GM23338 (cell line): ENCODE measurements around the gene TRAF2. TPM values are rescaled to one million over a fixed set of nuclear protein-coding genes. Genes with fewer than 3 reads are reported as not detected.

Source experiments
- ATAC-seq: fragments of 200-7000 bp; cut with Tn5 transposase; 3 replicates; pipeline ENCODE4 v1.9.1; 2020
- DNase-seq: peaks from one replicate; pipeline ENCODE4 v3.0.0-alpha.2; 2015; ENCODE audit warnings: low spot score
- H2AFZ ChIP-seq: fragments of 200-600 bp; sonication (generic); 2 replicates; pipeline ENCODE4 v1.8.0; 2016; ENCODE audit warnings: antibody characterized with exemption, mild to moderate bottlenecking, moderate library complexity
- H3F3A ChIP-seq: fragments of 200-600 bp; sonication (generic); replicated peaks from 2 replicates; pipeline ENCODE4 v1.8.0; 2017; ENCODE audit warnings: antibody characterized with exemption, mixed run types, low read depth
- H3K27ac ChIP-seq: fragments of 200-600 bp; sonication (generic); 2 replicates; pipeline ENCODE4 v1.6.1; 2016; ENCODE audit warnings: low read depth
- H3K27me3 ChIP-seq: fragments of 200-600 bp; sonication (generic); 2 replicates; pipeline ENCODE4 v1.8.0; 2016; ENCODE audit warnings: mild to moderate bottlenecking, mixed run types, moderate library complexity; ENCODE audit not compliant: insufficient read depth
- H3K36me3 ChIP-seq: fragments of 200-600 bp; sonication (generic); 2 replicates; pipeline ENCODE4 v1.8.0; 2016; ENCODE audit warnings: mild to moderate bottlenecking; ENCODE audit not compliant: insufficient read depth
- H3K4me1 ChIP-seq: fragments of 200-600 bp; sonication (generic); 2 replicates; pipeline ENCODE4 v1.8.0; 2016; ENCODE audit warnings: mild to moderate bottlenecking, moderate library complexity; ENCODE audit not compliant: insufficient read depth
- H3K4me2 ChIP-seq: fragments of 200-600 bp; sonication (generic); 2 replicates; pipeline ENCODE4 v1.7.1; 2017; ENCODE audit warnings: mixed run types
- H3K4me3 ChIP-seq: fragments of 200-600 bp; sonication (generic); 2 replicates; pipeline ENCODE4 v1.6.1; 2016; ENCODE audit warnings: mixed run types
- H3K79me2 ChIP-seq: fragments of 200-600 bp; sonication (generic); replicated peaks from 2 replicates; pipeline ENCODE4 v1.8.0; 2017; ENCODE audit warnings: mild to moderate bottlenecking; ENCODE audit not compliant: insufficient read depth
- H3K9me2 ChIP-seq: fragments of 200-600 bp; sonication (generic); 2 replicates; pipeline ENCODE4 v1.8.0; 2017; ENCODE audit not compliant: insufficient read depth
- H4K20me1 ChIP-seq: fragments of 200-600 bp; sonication (generic); replicated peaks from 2 replicates; pipeline ENCODE4 v1.8.0; 2017; ENCODE audit warnings: mild to moderate bottlenecking; ENCODE audit not compliant: insufficient read depth
- H3K27ac Mint-ChIP-seq: 2 replicates; pipeline ENCODE4 v1.8.0; 2020; ENCODE audit warnings: inconsistent platforms, mild to moderate bottlenecking, moderate library complexity, mixed read lengths
- H3K27me3 Mint-ChIP-seq: 3 replicates; pipeline ENCODE4 v1.8.0; 2022; ENCODE audit warnings: low read depth, mild to moderate bottlenecking, moderate library complexity, mixed read lengths, inconsistent platforms; ENCODE audit not compliant: insufficient read depth, poor library complexity
- H3K36me3 Mint-ChIP-seq: 3 replicates; pipeline ENCODE4 v1.8.0; 2021; ENCODE audit warnings: low read depth, mild to moderate bottlenecking, inconsistent platforms, moderate library complexity, mixed read lengths
- H3K4me1 Mint-ChIP-seq: 3 replicates; pipeline ENCODE4 v1.8.0; 2020; ENCODE audit warnings: mild to moderate bottlenecking, inconsistent platforms, mixed read lengths
- H3K4me3 Mint-ChIP-seq: 3 replicates; pipeline ENCODE4 v1.8.0; 2021; ENCODE audit warnings: moderate library complexity, mild to moderate bottlenecking, inconsistent platforms, mixed read lengths
- H3K9me3 Mint-ChIP-seq: 3 replicates; pipeline ENCODE4 v1.8.0; 2020; ENCODE audit warnings: moderate library complexity, mild to moderate bottlenecking, inconsistent platforms, mixed read lengths
- CREB1 ChIP-seq: fragments of 250-450 bp; sonication (Bioruptor Pico); IDR thresholded peaks from 2 replicates; pipeline ENCODE4 v1.5.0; 2020; ENCODE audit warnings: low read depth, mild to moderate bottlenecking, moderate library complexity
- POLR2AphosphoS5 ChIP-seq: IDR thresholded peaks from 2 replicates; pipeline ENCODE4 v1.6.1; 2016; ENCODE audit warnings: antibody characterized with exemption, low read depth
- STAT1 ChIP-seq: IDR thresholded peaks from one replicate; pipeline ENCODE4 v1.6.1; 2016; ENCODE audit warnings: antibody characterized with exemption; ENCODE audit not compliant: unreplicated experiment
- ZNF331 ChIP-seq: fragments of 250-450 bp; sonication (Bioruptor Pico); IDR thresholded peaks from 2 replicates; pipeline ENCODE4 v1.5.0; 2020; ENCODE audit warnings: low read depth, mild to moderate bottlenecking, moderate library complexity
- ZNF462 ChIP-seq: fragments of 250-450 bp; sonication (Bioruptor Pico); IDR thresholded peaks from 2 replicates; pipeline ENCODE4 v1.5.0; 2020; ENCODE audit warnings: mild to moderate bottlenecking, moderate library complexity
- polyA plus RNA-seq: library from polyadenylated mRNA; unstranded; fragments of >200 nt; fragmentation: Nextera tagmentation; extraction: Ambion mirVana; gene quantifications from 2 replicates; pipeline ENCODE4 v1.2.1, GENCODE V29; 2016
- total RNA-seq: library from RNA; depleted of rRNA; stranded (reverse); fragments of >200 nt; shearing (Covaris generic); gene quantifications from 2 replicates; pipeline ENCODE4 v1.2.3, GENCODE V29; 2014

Gene TRAF2
- total and polyA plus RNA-seq, 2 experiments from 2014 or later = 25.4 to 39.9 TPM

DNA sequence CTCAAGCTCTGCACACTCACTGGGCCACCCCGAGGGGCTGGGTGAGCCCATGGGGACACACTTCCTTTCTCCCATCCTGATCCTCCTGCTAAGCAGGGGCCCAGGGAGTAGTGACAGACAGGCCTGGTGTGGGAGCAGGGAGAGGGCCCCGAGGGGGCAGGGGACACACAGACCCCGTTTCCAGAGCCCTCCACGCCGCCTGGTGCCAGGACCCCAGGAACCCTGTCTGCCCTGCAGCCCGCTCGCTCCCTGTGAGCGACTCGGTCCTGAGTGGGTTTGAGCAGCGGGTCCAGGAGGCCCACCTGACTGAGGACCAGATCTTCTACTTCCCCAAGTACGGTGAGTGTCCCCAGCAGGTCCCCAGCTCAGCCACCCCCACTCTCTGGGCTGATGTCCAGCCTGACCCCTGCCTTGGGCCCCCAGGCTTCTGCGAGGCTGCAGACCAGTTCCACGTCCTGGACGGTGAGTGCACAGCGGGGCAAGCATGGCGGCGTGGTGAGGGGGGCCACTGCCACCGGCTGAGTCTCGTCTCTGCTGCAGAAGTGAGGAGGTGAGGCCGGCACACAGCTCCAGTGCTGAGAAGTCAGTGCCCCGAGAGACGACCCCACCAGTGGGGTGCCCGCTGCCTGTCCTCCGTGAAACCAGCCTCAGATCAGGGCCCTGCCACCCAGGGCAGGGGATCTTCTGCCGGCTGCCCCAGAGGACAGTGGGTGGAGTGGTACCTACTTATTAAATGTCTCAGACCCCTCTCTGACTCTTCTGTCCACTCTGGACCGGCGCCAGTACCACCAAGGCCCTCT, 60.1 kb downstream of the TRAF2 start:
- Histone ChIP-seq H3K79me2 (0 out of 2 replicates have a peak, but pooled peaks cover 5% of the 10 kb centered on the region), H3K4me3 (no peak overlapping the region), H3K27me3 (no peaks in the 10 kb centered on the region), H4K20me1 (no peaks in the 10 kb centered on the region), H3K4me1 (peaks cover 9% of the 10 kb centered on the region), H3K36me3 (no peaks in the 10 kb centered on the region), H3F3A (no peaks in the 10 kb centered on the region; the same call in 1 of the 2 replicates), H3K27ac (no peak overlapping the region), H3K9me2 (no peaks in the 10 kb centered on the region), H3K4me2 (no peak overlapping the region), H2AFZ (no peak overlapping the region)
- H3K36me3 Mint-ChIP-seq = peaks cover 4% of the 10 kb centered on the region; the same call in 1 of the 3 replicates
- ATAC-seq (no peak), DNase-seq (no peak)
- no peak overlapping the region for H3K4me3 Mint-ChIP-seq
- TF ChIP-seq STAT1 (no peak), POLR2AphosphoS5 (no peak), ZNF462 (CRISPR knock-in tag) (no peak), CREB1 (no peak), ZNF331 (no peak)
- H3K9me3 Mint-ChIP-seq = no peaks in the 10 kb centered on the region
- peaks cover 9% of the 10 kb centered on the region for H3K27me3 Mint-ChIP-seq
- no peak overlapping the region for H3K27ac Mint-ChIP-seq
- peaks cover 8% of the 10 kb centered on the region for H3K4me1 Mint-ChIP-seq
